Gastroesophageal sphincter (tissue), 4 donors: ENCODE measurements around the gene NUAK1. TPM values are rescaled to one million over a fixed set of nuclear protein-coding genes. Genes with fewer than 3 reads are reported as not detected.

Source experiments
- ATAC-seq: fragments of 150-250 bp; one replicate; pipeline ENCODE4 v1.9.1; 2016; ENCODE audit warnings: mild to moderate bottlenecking, moderate library complexity
- H3K27ac ChIP-seq, 4 donors: fragments of 200-600 bp; sonication (generic) in 3 of 4; 1 replicate in 3 of 4; 2 replicates in 1 of 4; pipeline ENCODE4 v1.5.1; 2016 to 2019
- H3K27me3 ChIP-seq: fragments of 200-600 bp; sonication (generic); one replicate; pipeline ENCODE4 v1.5.1; 2019
- H3K36me3 ChIP-seq, 2 donors: fragments of 200-600 bp; sonication (generic); one replicate each; pipeline ENCODE4 v1.5.1; 2019; ENCODE audit warnings: control low read depth in 1 of 2
- H3K4me1 ChIP-seq, 3 donors: fragments of 200-600 bp; sonication (generic); 1 replicate in 2 of 3; 2 replicates in 1 of 3; pipeline ENCODE4 v1.5.1; 2016 to 2019; ENCODE audit warnings: control low read depth in 2 of 3
- H3K4me3 ChIP-seq, 2 donors: fragments of 200-600 bp; sonication (generic); one replicate each; pipeline ENCODE4 v1.5.1; 2019; ENCODE audit warnings: mild to moderate bottlenecking in 1 of 2, moderate library complexity in 1 of 2
- H3K9me3 ChIP-seq, 3 donors: fragments of 200-600 bp; sonication (generic); one replicate each; pipeline ENCODE4 v1.5.1; 2017 to 2019; ENCODE audit warnings: control low read depth in 2 of 3
- EP300 ChIP-seq: sonication (generic); formaldehyde crosslinking; IDR thresholded peaks from one replicate; pipeline ENCODE4 v1.6.1; 2017; ENCODE audit warnings: antibody characterized with exemption, mild to moderate bottlenecking
- POLR2A ChIP-seq, 2 donors: fragments of 450-650 bp; IDR thresholded peaks; one replicate each; pipeline ENCODE4 v1.6.1; 2017; ENCODE audit warnings: antibody characterized with exemption in 2 of 2, mild to moderate bottlenecking in 2 of 2, moderate library complexity in 1 of 2
- POLR2AphosphoS5 ChIP-seq: sonication (generic); formaldehyde crosslinking; IDR thresholded peaks from one replicate; pipeline ENCODE4 v1.6.1; 2017; ENCODE audit warnings: antibody characterized with exemption
- WGBS, 2 donors: methylation state at CpG; one replicate each; pipeline ENCODE4 v1.1.5; 2018; ENCODE audit warnings: low coverage in 1 of 2; 5-methylcytosine and 5-hydroxymethylcytosine counted together
- total RNA-seq, 4 donors: library from RNA; depleted of rRNA; stranded (reverse); fragments of >200 nt; gene quantifications; one replicate each; pipeline ENCODE4 v1.1.0, GENCODE V29; 2016
- TF ChIP-seq, protein P1 (sequence below), 4 experiments: fragments of 200-600 bp in 2 of 4; fragments of 450-650 bp in 2 of 4; sonication (generic) in 1 of 4; IDR thresholded peaks; one replicate each; pipeline ENCODE4 v1.5.1; 2017 to 2019; ENCODE audit warnings: antibody characterized with exemption in 4 of 4, mild to moderate bottlenecking in 2 of 4, moderate library complexity in 2 of 4

NUAK1 gene
- total RNA-seq, 4 donors from 2014 or later, result 7.4 to 27.7 (median 10.7) TPM

- 73 to 83% methylated on average over 3 to 4 of the region's 4 CpGs for WGBS, 2 donors
- H3K27ac ChIP-seq, result no peak overlapping the region
- peaks cover 5 to 76% (median 40%) of the 10 kb centered on the region in 3 donors for H3K4me1 ChIP-seq
Measured at GRCh38 chr12:106110626-106111300, 28.0 kb downstream of the NUAK1 start.

DNA sequence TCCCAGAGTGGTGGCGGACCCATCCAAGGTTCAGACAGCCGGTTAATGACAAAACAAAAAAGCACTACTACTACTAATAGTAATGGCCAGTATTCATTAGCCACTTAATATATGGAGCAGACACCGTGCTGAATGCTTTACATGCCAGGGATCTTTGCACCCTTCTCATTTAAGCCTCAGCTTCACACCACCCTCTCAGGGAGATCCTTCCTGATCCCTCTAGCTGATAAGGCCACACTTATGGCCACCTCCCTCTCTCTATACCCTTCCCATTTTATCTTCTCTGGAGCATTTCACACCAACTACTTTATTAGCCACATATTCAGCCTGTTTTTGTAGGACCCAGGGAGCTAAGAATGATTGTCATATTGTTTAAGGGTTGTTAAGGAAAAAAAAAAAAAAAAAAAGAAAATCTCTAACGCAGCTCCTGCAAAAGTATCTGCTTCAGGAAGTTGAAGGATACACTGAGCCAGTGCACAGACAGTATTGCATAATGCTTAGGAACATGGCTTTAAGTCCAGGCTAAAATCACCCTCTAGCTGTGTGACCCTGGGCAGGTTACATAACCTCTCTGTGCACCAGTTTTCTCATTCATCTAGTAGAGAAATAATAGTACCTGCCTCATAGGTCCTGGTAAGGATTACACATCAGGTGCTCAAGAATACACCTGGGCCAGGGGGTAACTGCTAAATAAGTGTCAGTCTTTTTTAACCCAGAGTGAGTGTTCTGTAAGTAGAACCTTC lies 29.4 kb downstream of the NUAK1 start:
- H3K27me3 ChIP-seq, result no peaks in the 10 kb centered on the region
- H3K27ac ChIP-seq, result no peak overlapping the region
- TF ChIP-seq EP300, result no peak
- TF ChIP-seq, protein P1, sequence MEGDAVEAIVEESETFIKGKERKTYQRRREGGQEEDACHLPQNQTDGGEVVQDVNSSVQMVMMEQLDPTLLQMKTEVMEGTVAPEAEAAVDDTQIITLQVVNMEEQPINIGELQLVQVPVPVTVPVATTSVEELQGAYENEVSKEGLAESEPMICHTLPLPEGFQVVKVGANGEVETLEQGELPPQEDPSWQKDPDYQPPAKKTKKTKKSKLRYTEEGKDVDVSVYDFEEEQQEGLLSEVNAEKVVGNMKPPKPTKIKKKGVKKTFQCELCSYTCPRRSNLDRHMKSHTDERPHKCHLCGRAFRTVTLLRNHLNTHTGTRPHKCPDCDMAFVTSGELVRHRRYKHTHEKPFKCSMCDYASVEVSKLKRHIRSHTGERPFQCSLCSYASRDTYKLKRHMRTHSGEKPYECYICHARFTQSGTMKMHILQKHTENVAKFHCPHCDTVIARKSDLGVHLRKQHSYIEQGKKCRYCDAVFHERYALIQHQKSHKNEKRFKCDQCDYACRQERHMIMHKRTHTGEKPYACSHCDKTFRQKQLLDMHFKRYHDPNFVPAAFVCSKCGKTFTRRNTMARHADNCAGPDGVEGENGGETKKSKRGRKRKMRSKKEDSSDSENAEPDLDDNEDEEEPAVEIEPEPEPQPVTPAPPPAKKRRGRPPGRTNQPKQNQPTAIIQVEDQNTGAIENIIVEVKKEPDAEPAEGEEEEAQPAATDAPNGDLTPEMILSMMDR (IDR thresholded peaks at IDR 0.05), result no peak
- TF ChIP-seq POLR2AphosphoS5, result no peak
- TF ChIP-seq POLR2A (IDR thresholded peaks at IDR 0.05), result no peak
- ATAC-seq, result no peak
- H3K4me1 ChIP-seq, result peaks cover 3 to 64% (median 34%) of the 10 kb centered on the region in 3 donors
- H3K9me3 ChIP-seq, result no peaks in the 10 kb centered on the region
- no peak overlapping the region for H3K4me3 ChIP-seq
- 10 to 59% methylated on average over 2 to 4 of the region's 4 CpGs for WGBS, 2 donors
- H3K36me3 ChIP-seq, result no peaks in the 10 kb centered on the region

More at GRCh38 chr12:106110626-106111300, 28.0 kb downstream of the NUAK1 start:
- H3K4me3 ChIP-seq, result no peak overlapping the region
- no peaks in the 10 kb centered on the region for H3K9me3 ChIP-seq
- H3K36me3 ChIP-seq, result no peaks in the 10 kb centered on the region
- no peak for TF ChIP-seq POLR2A (IDR thresholded peaks at IDR 0.05)
- H3K27me3 ChIP-seq, result no peaks in the 10 kb centered on the region
- no peak for ATAC-seq

GRCh38 chr12:106108185-106108835 lies 30.4 kb downstream of the NUAK1 start:
- ATAC-seq, result no peak
- Histone ChIP-seq H3K4me1 (peaks cover 2 to 54% (median 26%) of the 10 kb centered on the region in 3 donors), H3K4me3 (no peak overlapping the region), H3K27ac (peak overlapping the region in 3 of 4 donors; percentile 6 to 19 (median 14)), H3K9me3 (no peaks in the 10 kb centered on the region), H3K27me3 (no peaks in the 10 kb centered on the region), H3K36me3 (peaks cover 0 to 4% of the 10 kb centered on the region in 2 donors)
- TF ChIP-seq POLR2AphosphoS5 (no peak), EP300 (no peak), POLR2A (IDR thresholded peaks at IDR 0.05) (no peak)
- TF ChIP-seq, protein P1 (IDR thresholded peaks at IDR 0.05), result no peak
- WGBS, 2 donors, result 50 to 54% methylated on average over 2 to 4 of the region's 4 CpGs

- Histone ChIP-seq H3K27me3 (no peaks in the 10 kb centered on the region), H3K4me3 (no peak overlapping the region), H3K9me3 (no peaks in the 10 kb centered on the region), H3K27ac (no peak overlapping the region), H3K4me1 (peaks cover 0 to 46% (median 20%) of the 10 kb centered on the region in 3 donors), H3K36me3 (peaks cover 0 to 4% of the 10 kb centered on the region in 2 donors)
- ATAC-seq, result no peak
- TF ChIP-seq, protein P1 (IDR thresholded peaks at IDR 0.05), result no peak
- TF ChIP-seq POLR2AphosphoS5 (no peak), EP300 (no peak), POLR2A (IDR thresholded peaks at IDR 0.05) (no peak)
- whole genome bisulfite sequencing, 2 donors, result 63 to 84% methylated on average over 2 of the region's 2 CpGs
Measured at GRCh38 chr12:106107566-106107965, 31.2 kb downstream of the NUAK1 start.

DNA sequence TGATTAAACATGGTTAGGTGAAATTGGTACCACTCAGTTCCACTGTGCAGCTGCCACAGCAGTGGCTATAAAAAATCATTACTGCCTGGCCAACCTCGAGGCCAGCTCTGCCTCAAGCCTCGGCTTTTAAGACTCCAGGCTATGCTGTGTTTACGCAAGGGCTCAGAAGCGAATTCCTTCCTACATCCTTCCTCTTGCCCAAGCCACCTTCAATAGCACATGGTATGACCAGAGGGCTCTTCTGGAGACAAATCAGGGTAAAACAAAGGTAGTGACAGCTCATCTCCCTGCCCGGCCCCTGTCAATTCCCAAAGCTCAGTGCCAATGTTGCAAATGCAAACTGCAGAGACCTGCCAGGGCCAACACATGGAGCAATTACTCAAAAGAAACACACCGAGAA lies 31.9 kb downstream of the NUAK1 start:
- Histone ChIP-seq H3K4me1 (peaks cover 0 to 39% (median 14%) of the 10 kb centered on the region in 3 donors), H3K27ac (no peak overlapping the region), H3K36me3 (peaks cover 0 to 8% of the 10 kb centered on the region in 2 donors), H3K27me3 (no peaks in the 10 kb centered on the region), H3K9me3 (no peaks in the 10 kb centered on the region), H3K4me3 (no peak overlapping the region)
- TF ChIP-seq, protein P1 (IDR thresholded peaks at IDR 0.05), result no peak
- TF ChIP-seq POLR2AphosphoS5, result peak; percentile 38
- ATAC-seq, result peak; percentile 55
- WGBS, 2 donors, result 42 to 80% methylated on average over 2 of the region's 6 CpGs
